Stimulated activated CD8-positive, alpha-beta memory T cell treated with anti-CD3 and anti-CD28 coated beads, Interleukin-12 subunit alpha, Interleukin-12 subunit beta, amount 100 ng/mL, for 1 hour (primary cell): ENCODE measurements around the gene SPA17.

Source experiments
- DNase-seq: peaks from one replicate; pipeline ENCODE4 v3.0.0-alpha.2; 2020; ENCODE audit warnings: low read depth

Gene SPA17

GRCh38 chr11:124673333-124674167, at the start of gene SPA17, which contains the start of gene SIAE:
SPA17 (plus strand) TSS chr11:124673904; CDS start chr11:124675265, 1,361 bp downstream.
SIAE (minus strand) TSS chr11:124673739; CDS start chr11:124673708, 31 bp downstream.
- DNase-seq = peak; percentile 71

GRCh38 chr11:124625504-124626168, 48.1 kb upstream of the SPA17 start:
- no peak for DNase-seq

- DNase-seq = no peak
Measured at GRCh38 chr11:124627546-124627945, 46.2 kb upstream of the SPA17 start.

- no peak for DNase-seq
Measured at GRCh38 chr11:124629961-124630360, 43.7 kb upstream of the SPA17 start.

GRCh38 chr11:124633355-124633754, 40.3 kb upstream of the SPA17 start:
- no peak for DNase-seq

GRCh38 chr11:124635932-124636331, 37.8 kb upstream of the SPA17 start:
- no peak for DNase-seq

GRCh38 chr11:124638500-124638899, 35.2 kb upstream of the SPA17 start:
- DNase-seq = no peak

- no peak for DNase-seq
Measured at GRCh38 chr11:124639186-124639585, 34.5 kb upstream of the SPA17 start.

GRCh38 chr11:124640666-124641065, 33.0 kb upstream of the SPA17 start:
- DNase-seq = no peak

GRCh38 chr11:124642628-124643027, 31.1 kb upstream of the SPA17 start:
- no peak for DNase-seq

GRCh38 chr11:124643042-124643604, 30.6 kb upstream of the SPA17 start:
- no peak for DNase-seq

GRCh38 chr11:124643605-124644425, 29.9 kb upstream of the SPA17 start:
- DNase-seq = no peak

GRCh38 chr11:124644426-124645280, 29.1 kb upstream of the SPA17 start:
- peak; percentile 6 for DNase-seq

- DNase-seq = no peak
Measured at GRCh38 chr11:124646148-124646547, 27.6 kb upstream of the SPA17 start.

- DNase-seq = no peak
Measured at GRCh38 chr11:124648610-124649009, 25.1 kb upstream of the SPA17 start.

- no peak for DNase-seq
Measured at GRCh38 chr11:124656774-124657630, 16.7 kb upstream of the SPA17 start.

- no peak for DNase-seq
Measured at GRCh38 chr11:124657904-124658303, 15.8 kb upstream of the SPA17 start.

GRCh38 chr11:124658501-124658900, 15.2 kb upstream of the SPA17 start:
- no peak for DNase-seq

- DNase-seq = no peak
Measured at GRCh38 chr11:124658986-124659385, 14.7 kb upstream of the SPA17 start.

- no peak for DNase-seq
Measured at GRCh38 chr11:124661553-124661952, 12.2 kb upstream of the SPA17 start.
